RWPE1 (cell line): ENCODE results near the gene RNF144A.

Experiments
- CTCF ChIA-PET: fragments of 350-600 bp; sonication (Branson Sonifier 250); formaldehyde crosslinking; extraction: SDS; loops from one replicate; lab custom pipeline; 2021; lab: Yijun Ruan, JAX
- POLR2A ChIA-PET: fragments of 400-600 bp; formaldehyde crosslinking; extraction: SDS; loops from one replicate; lab custom pipeline; 2020; ENCODE audit warnings: antibody characterized with exemption; ENCODE audit not compliant: low non-redundant PET; lab: Yijun Ruan, JAX
- DNase-seq: peaks from one replicate; pipeline ENCODE4 v3.0.0; 2012; ENCODE audit warnings: low spot score
- H3K27ac ChIP-seq: fragments of 450-650 bp; 2 replicates; pipeline ENCODE4 v1.5.1; 2017
- TF ChIP-seq, protein P1 (sequence below): fragments of 450-650 bp; conservative IDR thresholded peaks from 2 replicates; pipeline ENCODE4 v1.5.1; 2017; ENCODE audit warnings: low read depth, mild to moderate bottlenecking

The RNF144A gene

DNA sequence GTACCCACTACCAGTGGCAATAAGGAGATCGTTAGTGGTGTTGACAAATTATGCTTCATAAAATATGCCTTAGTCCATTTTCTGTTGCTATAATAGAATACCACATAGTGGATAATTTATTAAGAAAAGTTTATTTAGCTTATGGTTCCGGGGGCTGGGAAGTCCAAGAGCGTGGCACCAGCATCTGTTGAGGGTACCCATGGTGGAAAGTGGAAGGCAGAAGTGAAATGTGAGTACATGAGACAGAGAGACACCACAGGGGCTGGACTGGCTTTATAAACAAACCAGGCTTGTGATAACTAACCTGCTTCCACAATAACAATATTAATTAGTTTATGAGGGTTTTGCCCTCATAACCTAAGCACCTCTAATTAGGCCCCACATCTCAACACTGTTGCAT is 146.6 kb downstream of the RNF144A start:
- DNase-seq: no peak
- TF ChIP-seq, protein P1, sequence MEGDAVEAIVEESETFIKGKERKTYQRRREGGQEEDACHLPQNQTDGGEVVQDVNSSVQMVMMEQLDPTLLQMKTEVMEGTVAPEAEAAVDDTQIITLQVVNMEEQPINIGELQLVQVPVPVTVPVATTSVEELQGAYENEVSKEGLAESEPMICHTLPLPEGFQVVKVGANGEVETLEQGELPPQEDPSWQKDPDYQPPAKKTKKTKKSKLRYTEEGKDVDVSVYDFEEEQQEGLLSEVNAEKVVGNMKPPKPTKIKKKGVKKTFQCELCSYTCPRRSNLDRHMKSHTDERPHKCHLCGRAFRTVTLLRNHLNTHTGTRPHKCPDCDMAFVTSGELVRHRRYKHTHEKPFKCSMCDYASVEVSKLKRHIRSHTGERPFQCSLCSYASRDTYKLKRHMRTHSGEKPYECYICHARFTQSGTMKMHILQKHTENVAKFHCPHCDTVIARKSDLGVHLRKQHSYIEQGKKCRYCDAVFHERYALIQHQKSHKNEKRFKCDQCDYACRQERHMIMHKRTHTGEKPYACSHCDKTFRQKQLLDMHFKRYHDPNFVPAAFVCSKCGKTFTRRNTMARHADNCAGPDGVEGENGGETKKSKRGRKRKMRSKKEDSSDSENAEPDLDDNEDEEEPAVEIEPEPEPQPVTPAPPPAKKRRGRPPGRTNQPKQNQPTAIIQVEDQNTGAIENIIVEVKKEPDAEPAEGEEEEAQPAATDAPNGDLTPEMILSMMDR: no peak
- no peak overlapping the region for H3K27ac ChIP-seq
- POLR2A ChIA-PET: no interaction called here
- CTCF ChIA-PET: no interaction called here

DNA sequence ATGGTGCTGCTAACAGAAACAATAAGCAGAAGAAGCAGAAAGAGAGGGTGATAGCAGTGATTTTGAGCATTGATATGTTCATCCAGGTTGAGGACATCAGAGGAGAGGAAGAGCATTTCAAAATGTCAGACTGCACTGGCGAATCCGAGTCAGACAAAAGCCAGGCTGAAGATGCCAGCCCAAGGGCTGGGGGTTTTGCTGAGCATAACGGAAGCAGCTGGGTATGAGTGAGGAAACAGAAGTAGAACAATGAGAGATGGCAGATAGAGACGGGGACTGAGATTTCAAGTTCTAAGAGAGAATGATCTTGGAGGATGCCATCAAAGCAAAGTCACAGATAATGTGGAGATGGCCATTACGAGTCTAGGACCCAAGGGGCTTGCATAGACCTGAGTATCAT is 151.2 kb downstream of the RNF144A start:
- no peak overlapping the region for H3K27ac ChIP-seq
- ChIA-PET POLR2A (no interaction called here), CTCF (interaction anchor here (0.6 kb wide), 1 partner anchor 172 kb away, joined by 3 read pairs; no protein-coding TSS in a partner anchor)
- TF ChIP-seq, protein P1: no peak
- DNase-seq: no peak

GRCh38 chr2:7070483-7070882 is 153.3 kb downstream of the RNF144A start:
- TF ChIP-seq, protein P1: no peak
- ChIA-PET POLR2A (no interaction called here), CTCF (interaction anchor here (0.6 to 1.4 kb wide), 2 partner anchors 26 to 1451 kb away, joined by 3 read pairs; no protein-coding TSS in a partner anchor)
- no peak for DNase-seq
- H3K27ac ChIP-seq: no peak overlapping the region

GRCh38 chr2:7071154-7071553 is 153.9 kb downstream of the RNF144A start:
- TF ChIP-seq, protein P1: no peak
- DNase-seq: no peak
- ChIA-PET CTCF (interaction anchor here (0.6 kb wide), 1 partner anchor 1451 kb away, joined by 3 read pairs; no protein-coding TSS in a partner anchor), POLR2A (no interaction called here)
- no peak overlapping the region for H3K27ac ChIP-seq

DNA sequence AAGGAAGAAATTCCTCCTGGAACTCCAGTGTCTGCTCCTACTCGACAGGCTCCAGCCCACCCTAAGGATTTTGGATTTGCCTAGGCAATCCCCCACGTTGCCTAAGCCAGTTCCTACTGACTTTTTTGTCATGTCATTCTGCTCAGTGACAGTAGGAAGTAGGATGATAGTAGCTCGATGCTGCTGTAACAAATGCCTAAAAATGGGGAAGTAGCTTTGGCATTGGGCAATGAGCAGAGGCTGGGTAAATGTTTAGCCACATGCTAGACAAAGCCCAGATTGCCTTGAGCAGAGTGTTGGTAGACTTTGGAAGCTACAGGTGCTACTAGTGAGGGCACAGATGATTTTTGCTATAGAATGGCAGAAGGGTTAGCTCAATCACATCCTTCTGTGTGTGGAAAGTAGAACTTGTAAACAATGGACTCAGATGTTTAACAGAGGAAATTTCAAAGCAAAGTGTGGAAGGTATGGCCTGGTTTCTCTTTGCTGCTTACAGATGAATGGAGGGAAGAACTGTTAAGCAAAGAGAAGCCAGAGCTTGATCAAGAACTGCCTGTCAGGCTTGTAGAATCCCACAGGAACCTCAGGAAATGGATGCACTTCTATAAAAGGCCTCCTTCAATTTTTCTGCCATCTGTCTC is 154.8 kb downstream of the RNF144A start:
- CTCF ChIA-PET: no interaction called here
- no peak overlapping the region for H3K27ac ChIP-seq
- no peak for DNase-seq
- POLR2A ChIA-PET: no interaction called here
- TF ChIP-seq, protein P1: no peak

DNA sequence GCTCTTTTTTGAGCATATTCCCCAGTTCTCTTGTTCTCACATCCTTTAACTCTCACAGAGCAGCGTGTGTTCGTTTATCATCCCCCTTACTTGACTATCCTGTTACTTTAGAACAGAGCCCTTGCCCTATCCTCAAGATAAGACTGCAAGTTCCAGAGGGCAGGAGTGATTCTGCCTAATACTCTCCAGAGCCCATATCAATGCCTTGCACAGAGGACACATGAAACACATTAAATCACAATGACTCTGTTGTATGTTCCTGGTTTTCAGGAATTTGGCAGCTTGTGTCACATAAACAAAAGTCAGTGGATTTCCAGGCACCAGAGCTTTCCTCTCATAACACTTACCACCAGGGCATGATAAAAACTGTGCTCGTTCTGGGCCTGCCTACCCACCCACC is 156.7 kb downstream of the RNF144A start:
- TF ChIP-seq, protein P1: no peak
- ChIA-PET CTCF (no interaction called here), POLR2A (no interaction called here)
- DNase-seq: no peak
- no peak overlapping the region for H3K27ac ChIP-seq
